HepG2 (cell line): ENCODE results near the gene ZFP62. TPM values are rescaled to one million over a fixed set of nuclear protein-coding genes. Genes with fewer than 3 reads are reported as not detected.
A peak's percentile ranks its signal among the peaks of the same experiment; 100 is the strongest.

ENCODE experiments used
- ADNP ChIP-seq: sonication (generic); formaldehyde crosslinking; IDR thresholded peaks from 2 replicates; pipeline ENCODE4 v1.4.0; 2020; ENCODE audit warnings: missing genetic modification reagents
- AHDC1 ChIP-seq: sonication (generic); formaldehyde crosslinking; IDR thresholded peaks from 2 replicates; pipeline ENCODE4 v1.5.1; 2020; ENCODE audit warnings: mild to moderate bottlenecking, missing genetic modification reagents, borderline replicate concordance
- E2F1 ChIP-seq: sonication (generic); formaldehyde crosslinking; IDR thresholded peaks from 2 replicates; pipeline ENCODE4 v1.5.0; 2020; ENCODE audit warnings: missing genetic modification reagents
- EHMT2 ChIP-seq: fragments of 200-600 bp; sonication (generic); IDR thresholded peaks from 2 replicates; pipeline ENCODE4 v1.7.0; 2017; ENCODE audit warnings: antibody characterized with exemption, low read depth, low read length, borderline replicate concordance
- NFKB2 ChIP-seq: sonication (generic); formaldehyde crosslinking; IDR thresholded peaks from 2 replicates; pipeline ENCODE4 v1.4.0; 2020; ENCODE audit warnings: missing genetic modification reagents, borderline replicate concordance
- POGK ChIP-seq: sonication (generic); formaldehyde crosslinking; conservative IDR thresholded peaks from 2 replicates; pipeline ENCODE4 v1.8.0; 2022; ENCODE audit warnings: mild to moderate bottlenecking, moderate library complexity, missing genetic modification reagents
- SNAPC5 ChIP-seq: sonication (generic); formaldehyde crosslinking; IDR thresholded peaks from 2 replicates; pipeline ENCODE4 v1.8.1; 2023; ENCODE audit warnings: mild to moderate bottlenecking, missing genetic modification reagents, borderline replicate concordance
- TEAD3 ChIP-seq: optimal IDR thresholded peaks from 2 replicates; pipeline ENCODE3; 2016; ENCODE audit warnings: borderline replicate concordance
- ZBTB38 ChIP-seq: sonication (generic); formaldehyde crosslinking; IDR thresholded peaks from 2 replicates; pipeline ENCODE4 v1.5.1; 2020; ENCODE audit warnings: mild to moderate bottlenecking, missing genetic modification reagents
- ZNF318 ChIP-seq: sonication (generic); formaldehyde crosslinking; IDR thresholded peaks from 2 replicates; pipeline ENCODE4 v1.4.0; 2020; ENCODE audit warnings: mild to moderate bottlenecking, missing genetic modification reagents
- polyA plus RNA-seq, 8 experiments: library from polyadenylated mRNA; depleted of rRNA in 3 of 8; stranded (reverse) in 7 of 8; unstranded in 1 of 8; fragments of >200 nt; fragmentation: Illumina TruSeq in 4 of 8; extraction: Trizol in 4 of 8; gene quantifications; 2 replicates each; pipeline versions ENCODE4 v1.2.1 to v1.2.3, GENCODE V29; 2011 to 2016; ENCODE audit warnings: low read depth in 4 of 8, missing spikeins in 1 of 8, mixed read lengths in 1 of 8; ENCODE audit not compliant: insufficient read depth in 1 of 8
- total RNA-seq, 5 experiments: library from RNA; depleted of rRNA; stranded (reverse); fragments of >200 nt; fragmentation: Illumina TruSeq; extraction: Trizol; gene quantifications; 2 replicates each; pipeline ENCODE4 v1.2.3, GENCODE V29; 2016; ENCODE audit warnings: low read depth in 1 of 5

ZFP62 gene
- total and polyA plus RNA-seq, 2 of the 13 experiments (the other 11 are each of a cell fraction or from before 2014, with no cell fraction given), result 8.2 to 19.4 TPM

GRCh38 chr5:180802325-180803180 lies 58.5 kb downstream of the ZFP62 start, which contains the start of gene MGAT1 (continued):
- TF ChIP-seq NFKB2 (CRISPR knock-in tag) (0 out of 2 replicates have a peak, but pooled peaks have one; percentile 53), ADNP (CRISPR knock-in tag) (no peak), E2F1 (CRISPR knock-in tag) (peak; percentile 56; the same call in 1 of the 2 replicates), AHDC1 (CRISPR knock-in tag) (no peak), EHMT2 (no peak), SNAPC5 (CRISPR knock-in tag) (no peak), POGK (CRISPR knock-in tag) (peak; percentile 42; the same call in 1 of the 2 replicates), TEAD3 (CRISPR knock-in tag) (no peak), ZNF318 (CRISPR knock-in tag) (no peak), ZBTB38 (CRISPR knock-in tag) (peak; percentile 60; the same call in 1 of the 2 replicates)
